Right forelimb (tissue), 1 donor: Measurements from ENCODE around the gene PLSCR1.
"Not testable (repeated sequence)": the region's sequence is repeated elsewhere in the genome, so short reads cannot be mapped to it uniquely, and the experiment has no call there.

Experiments used
- DNase-seq: peaks from one replicate; pipeline ENCODE4 v3.0.0-alpha.2; 2018

Gene PLSCR1

DNA sequence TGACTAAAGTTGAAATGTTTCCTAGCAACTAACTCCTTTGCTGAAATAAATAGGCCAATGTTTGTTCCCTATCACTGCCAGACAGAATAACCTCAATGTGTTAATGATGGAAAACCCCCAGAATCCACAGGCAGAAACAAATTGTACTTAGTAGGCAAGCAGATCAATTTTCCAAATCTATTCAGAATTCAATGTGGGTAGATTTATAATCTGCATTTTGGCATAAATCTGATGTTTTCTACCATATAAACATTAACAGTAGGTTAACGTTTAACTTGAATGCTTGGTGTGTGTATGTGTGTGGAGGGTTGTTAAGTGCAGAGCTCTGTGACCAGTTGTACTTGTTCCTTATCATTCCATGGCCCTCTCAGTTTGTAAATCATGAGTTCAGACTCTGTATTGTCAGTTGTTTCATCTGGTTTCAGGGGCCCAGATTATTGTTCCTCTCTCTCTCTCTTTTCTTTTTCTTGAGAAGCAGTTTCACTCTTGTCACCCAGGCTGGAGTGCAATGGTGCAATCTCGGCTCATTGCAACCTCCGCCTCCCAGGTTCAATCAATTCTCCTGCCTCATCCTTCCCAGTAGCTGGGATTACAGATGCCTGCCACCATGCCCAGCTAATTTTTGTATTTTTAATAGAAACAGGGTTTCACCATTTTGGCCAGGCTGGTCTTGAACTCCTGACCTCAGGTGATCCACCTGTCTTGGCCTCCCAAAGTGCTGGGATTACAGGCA, 32.8 kb downstream of the PLSCR1 start:
- DNase-seq: no peak

DNA sequence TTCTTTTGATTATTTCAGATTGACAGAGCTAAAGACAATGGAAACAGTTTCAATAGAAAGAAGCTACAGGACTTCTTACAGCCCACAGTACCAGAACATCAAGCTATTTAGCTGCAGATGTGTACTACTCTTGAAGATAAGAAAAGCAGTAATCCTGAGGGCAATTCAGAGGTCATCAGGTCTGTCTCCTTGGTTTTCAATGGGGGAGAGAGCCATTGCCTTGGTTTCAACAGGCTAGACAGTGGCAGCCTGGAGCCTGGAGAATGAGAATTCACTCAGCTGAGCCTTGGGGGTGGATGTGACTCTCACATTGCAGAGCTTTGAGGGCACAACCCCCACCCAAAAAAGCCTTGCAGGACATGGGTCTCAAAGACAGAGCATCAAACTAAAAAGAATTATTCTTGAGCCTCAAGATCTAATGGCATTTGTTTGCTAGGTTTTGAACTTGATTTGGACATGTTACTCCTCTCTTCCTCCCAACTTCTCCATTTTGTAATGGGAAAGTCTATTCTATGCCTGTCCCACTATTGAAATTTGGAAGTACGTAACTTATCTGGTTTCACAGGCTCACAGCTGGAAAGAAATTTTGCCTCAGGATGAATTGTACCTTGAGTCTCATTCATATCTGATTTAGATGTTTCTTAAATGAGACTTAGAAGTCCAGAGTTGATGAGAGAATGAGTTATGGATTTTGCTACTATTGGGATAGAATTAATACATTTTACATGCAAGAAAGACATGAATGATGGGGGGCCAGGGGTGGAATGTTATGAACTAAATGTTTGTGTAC, 36.9 kb downstream of the PLSCR1 start:
- DNase-seq: no peak

DNA sequence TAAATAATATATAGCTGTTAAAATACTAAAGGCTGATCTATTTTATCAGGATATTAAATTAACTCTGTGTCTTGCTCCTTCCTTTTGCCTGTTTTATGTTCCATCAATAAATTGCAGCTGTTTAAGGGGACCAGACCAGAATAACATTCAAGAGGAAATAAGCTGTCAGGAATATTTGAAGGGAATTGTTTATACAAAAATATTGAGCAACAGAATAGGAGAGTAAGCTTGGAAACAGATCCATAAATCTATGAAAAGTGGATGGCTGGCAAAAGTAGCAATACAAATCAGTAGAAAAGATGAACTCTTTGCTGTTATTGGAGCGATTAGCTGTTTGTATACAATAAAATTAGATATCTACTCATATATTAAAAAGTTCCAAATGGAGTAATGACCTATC, 38.9 kb downstream of the PLSCR1 start:
- DNase-seq: no peak

DNA sequence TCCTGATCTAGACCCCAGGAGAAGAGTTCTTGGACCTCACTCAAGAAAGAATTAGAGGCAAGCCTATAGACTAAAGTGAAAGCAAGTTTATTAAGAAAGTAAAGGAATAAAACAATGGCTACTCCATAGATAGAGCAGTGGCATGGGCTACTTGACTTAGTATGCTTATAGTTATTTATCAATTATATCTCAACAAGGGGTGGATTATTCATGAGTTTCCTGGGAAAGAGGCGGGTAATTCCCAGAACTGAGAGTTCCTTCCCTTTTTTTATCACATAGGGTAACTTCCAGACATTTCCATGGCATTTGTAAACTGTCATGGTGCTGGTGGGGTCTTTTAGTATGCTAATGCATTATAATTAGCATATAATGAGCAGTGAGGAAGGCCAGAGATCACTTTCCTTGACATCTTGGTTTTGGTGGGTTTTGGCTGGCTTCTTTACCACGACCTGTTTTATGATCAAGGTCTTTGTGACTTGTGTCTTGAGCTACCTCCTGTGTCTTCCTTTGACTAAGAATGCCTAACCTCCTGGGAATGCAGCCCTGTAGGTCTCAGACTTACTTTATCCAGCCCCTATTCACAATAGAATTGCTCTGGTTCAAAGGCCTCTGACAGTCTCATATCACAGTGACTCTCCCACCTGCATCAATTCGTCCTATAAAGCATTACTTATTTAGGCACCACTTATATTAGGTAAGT, 39.8 kb downstream of the PLSCR1 start:
- no peak for DNase-seq

DNA sequence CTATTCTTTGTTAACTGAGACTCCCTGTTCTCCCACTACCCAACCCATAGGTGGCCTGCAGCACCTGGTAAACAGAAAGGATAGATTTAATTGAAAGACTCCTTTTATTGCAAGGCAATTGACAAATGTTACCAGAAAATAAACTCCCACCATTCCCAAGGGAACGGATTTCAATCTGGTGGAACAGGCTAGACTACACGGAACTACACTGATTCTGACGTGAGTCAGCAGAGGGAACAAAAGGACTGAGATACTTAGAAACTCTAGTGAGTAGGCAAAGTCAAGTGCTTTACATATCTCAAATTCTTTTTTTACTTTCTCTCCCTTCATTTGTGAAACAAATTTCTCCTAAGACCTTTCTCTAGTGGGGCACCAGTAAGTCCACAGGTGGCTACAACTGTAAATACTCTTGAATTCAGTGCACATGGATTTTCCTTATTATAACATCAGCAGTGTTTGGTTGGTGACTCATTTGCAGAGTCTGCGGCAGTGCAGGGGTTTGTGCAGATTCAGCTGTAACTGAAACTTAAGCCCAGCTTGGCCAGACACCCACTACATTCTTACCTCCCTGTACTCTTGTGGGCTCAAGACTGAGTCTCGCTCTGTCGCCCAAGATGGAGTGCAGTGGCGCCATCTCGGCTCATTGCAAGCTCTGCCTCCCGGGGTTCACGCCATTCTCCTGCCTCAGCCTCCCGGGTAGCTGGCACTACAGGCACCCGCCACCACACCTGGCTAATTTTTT, 40.8 kb downstream of the PLSCR1 start:
- no peak for DNase-seq

DNA sequence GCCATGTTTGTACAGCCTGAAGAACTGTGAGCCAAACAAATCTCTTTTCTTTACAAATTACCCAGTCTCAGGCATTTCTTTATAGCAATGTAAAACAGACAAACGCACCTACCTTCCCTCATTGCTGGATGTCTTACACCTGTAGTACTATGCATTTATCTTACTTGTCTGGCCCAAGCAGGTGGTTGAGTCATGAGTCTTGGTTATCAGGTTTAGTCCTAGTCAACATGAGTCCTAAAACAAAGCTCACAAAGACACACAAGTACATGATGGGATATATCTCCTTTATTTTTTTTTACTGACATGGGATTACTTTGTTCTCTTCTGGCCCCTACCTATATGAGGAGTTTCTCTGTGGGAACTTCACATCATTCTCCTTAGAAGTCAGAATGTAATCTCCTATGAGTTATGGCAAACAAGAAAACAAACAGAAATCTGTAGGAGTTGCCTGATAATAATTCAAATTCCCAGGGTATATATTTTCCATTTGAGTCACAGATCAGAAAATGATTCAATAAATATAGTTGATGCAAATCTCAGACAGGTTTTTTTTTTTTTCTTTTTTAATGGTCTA, 41.4 kb downstream of the PLSCR1 start:
- no peak for DNase-seq

DNA sequence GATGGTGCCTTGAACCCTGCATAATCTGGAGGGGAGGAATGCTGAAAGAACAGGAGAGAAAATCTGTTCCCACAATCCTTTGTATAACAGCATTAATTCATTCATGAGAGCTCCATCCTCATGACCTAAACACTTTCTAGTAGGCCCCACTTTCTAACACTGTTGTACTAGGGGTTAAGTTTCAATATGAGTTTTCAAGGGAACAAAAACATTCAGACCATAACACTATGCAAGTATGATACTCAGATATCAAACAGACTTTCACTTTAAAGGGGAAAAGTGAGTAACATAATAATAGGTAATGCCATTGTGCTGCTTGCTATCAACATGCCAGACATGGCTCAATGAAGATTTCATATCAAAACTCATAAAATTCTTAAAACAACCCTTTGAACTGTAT, 42.7 kb downstream of the PLSCR1 start:
- DNase-seq: no peak

DNA sequence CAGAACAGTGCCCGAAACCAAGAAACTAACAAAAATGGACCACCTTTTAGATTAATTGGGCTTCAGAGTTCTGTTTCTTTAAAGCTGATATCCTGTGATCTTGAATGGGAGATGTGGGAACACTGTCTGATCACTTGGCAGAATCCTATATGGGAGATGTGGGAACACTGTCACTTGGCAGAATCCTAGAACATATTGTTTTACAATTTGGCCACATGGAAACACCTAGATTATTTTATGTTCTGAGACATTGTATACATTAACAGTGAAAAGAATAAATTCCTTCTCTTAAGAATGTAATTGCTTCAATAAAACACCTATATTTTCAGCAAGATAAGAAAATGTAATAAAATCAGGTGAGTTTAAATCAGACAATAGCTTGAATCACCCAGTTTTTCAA, 44.7 kb downstream of the PLSCR1 start:
- DNase-seq: no peak

DNA sequence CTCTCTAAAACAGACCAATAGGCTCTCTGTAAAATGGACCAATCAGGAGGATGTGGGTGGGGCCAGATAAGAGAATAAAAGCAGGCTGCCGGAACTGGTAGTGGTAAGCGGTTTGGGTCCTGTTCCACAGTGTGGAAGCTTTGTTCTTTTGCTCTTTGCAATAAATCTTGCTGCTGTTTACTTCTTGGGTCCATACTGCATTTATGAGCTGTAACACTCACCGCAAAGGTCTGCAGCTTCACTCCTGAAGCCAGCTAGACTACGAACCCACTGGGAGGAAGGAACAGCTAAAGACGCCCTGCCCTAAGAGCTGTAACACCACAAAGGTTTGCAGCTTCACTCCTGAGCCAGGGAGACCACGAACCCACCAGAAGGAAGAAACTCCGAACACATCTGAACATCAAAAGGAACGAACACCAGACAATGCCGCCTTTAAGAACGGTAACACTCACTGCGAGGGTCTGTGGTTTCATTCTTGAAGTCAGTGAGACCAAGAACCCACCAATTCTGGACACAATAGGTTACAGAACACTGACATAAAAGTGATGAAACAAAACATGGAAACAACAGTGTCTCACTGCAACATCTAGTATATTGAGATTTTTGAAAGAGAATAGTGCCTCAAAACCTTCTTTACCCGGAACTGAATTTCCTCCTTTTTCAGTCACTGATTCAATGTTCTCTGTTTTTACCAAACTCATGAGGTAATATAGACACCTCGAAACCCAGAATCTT, 46.2 kb downstream of the PLSCR1 start:
- DNase-seq: no peak

DNA sequence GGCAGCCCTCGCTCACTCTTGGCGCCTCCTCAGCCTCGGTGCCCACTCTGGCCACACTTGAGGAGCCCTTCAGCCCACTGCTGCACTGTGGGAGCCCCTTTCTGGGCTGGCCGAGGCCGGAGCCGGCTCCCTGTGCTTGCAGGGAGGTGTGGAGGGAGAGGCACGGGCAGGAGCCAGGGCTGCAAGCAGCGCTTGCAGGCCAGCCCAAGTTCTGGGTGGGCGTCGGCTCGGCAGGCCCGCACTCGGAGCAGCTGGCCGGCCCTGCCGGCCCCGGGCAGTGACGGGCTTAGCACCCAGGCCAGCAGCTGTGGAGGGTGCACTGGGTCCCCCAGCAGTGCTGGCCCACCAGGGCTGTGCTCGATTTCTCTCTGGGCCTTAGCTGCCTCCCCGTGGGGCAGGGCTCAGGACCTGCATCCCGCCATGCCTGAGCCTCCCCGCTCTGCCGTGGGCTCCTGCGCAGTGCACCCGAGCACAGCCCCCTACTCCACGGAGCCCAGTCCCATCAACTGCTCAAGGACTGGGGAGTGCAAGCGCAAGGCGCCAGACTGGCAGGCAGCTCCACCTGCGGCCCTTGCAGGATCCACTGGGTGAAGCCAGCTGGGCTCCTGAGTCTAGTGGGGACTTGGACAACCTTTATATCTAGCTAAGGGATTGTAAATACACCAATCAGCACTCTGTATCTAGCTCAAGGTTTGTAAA, 47.1 kb downstream of the PLSCR1 start:
- not testable (repeated sequence) for DNase-seq

DNA sequence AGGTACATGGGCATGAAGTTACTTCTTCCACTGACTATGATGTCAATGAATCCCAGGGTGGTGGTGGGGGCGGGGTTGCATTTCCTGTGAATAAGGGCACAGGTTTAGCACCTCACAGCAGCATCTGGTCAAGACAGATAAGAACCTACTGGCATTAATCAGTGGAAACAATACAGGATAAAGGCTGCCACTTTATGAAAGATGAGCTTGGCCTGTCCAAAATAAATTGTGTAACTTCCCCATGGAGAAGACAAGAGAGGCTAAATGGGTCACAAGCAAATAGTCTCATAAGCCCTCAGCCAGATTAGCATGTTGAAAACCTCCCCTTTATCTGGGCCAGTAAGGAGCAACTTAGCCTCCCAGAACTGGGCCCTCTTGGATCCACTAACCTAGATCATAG, 47.7 kb downstream of the PLSCR1 start:
- DNase-seq: no peak

DNA sequence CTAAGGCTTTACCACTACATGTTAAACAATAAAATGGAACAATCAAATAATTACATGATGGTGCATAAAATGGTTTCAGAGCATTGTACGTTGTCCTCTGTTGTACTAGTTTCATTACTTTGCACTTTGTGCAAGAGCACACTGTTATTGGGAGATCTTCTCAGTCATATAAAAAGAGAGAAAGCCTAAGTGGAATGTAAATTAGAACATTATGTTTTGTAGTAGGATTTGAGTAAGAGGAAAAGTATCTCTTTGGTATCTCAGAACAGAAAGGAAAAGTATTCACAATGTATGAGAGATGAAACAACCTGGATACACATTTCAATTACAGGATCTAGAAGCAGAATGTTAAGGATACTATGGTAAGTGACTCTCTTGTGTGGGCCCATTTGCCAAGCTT, 48.2 kb downstream of the PLSCR1 start:
- no peak for DNase-seq

DNA sequence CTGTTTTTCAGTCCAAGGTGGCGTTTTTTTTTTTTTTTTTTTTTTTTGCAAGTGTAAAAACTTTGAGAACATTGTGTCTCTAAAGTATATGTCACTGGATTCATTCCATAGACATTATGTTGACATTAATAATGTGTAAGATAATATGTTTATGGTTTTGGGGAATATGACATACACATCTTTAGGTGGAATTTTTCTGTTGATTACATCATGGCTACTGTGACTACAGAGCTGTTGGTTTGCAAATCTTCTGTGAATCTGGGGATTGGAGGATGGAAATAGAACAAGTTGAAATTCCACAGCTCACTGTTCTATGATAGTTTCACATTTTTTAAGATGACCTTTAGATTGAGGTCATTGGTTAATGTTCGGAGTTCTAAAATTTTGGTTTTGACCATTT, 50.6 kb downstream of the PLSCR1 start:
- DNase-seq: no peak

DNA sequence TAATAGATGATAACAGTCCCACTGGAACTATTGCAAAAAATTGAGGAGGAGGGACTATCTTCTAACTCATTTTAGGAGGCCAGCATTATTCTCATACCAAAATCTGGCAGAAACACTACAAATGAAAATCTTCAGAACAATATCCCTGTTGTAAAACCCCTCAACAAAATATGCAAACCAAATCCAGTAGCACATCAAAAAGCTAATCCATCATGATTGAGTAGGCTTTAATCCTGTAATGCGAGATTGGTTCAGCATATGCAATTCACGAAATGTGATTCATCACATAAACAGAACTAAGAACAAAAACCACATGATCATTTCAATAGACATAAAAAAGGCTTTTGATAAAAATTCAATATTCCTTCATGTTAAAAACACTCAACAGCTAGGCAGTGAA, 51.2 kb downstream of the PLSCR1 start:
- no peak for DNase-seq

DNA sequence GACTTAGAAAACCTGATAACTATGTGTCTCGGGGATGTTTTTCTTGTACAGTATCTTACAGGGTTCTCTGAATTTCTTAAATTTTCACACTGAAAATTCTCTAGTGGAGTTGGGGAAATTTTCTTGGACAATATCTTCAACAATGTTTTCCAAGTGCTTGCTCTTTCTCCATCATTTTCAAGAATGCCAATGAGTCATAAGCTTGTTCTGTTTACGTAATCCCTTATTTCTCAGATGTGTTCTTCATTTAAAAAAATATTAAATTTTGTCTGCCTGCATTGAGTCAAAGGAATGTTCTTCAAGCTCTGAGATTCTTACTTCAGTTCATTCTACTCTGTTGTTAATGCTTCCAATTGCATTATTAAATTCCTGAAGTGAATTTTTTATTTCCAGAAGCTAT, 53.1 kb downstream of the PLSCR1 start:
- no peak for DNase-seq

DNA sequence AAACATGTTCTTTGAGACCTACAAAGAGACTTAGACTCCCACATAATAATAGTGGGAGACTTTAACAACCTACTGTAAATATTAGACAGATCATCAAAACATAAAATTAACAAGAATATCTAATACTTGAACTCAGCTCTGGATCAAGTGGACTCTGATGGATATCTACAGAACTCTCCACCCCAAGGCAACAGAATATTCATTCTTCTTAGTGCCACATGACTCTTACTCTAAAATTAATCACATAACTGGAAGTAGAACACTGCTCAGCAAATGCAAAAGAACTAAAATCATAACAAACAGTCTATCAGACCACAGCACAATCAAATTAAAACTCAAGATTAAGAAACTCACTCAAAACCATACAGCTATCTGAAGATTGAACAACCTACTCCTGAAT, 59.1 kb downstream of the PLSCR1 start:
- DNase-seq: no peak

DNA sequence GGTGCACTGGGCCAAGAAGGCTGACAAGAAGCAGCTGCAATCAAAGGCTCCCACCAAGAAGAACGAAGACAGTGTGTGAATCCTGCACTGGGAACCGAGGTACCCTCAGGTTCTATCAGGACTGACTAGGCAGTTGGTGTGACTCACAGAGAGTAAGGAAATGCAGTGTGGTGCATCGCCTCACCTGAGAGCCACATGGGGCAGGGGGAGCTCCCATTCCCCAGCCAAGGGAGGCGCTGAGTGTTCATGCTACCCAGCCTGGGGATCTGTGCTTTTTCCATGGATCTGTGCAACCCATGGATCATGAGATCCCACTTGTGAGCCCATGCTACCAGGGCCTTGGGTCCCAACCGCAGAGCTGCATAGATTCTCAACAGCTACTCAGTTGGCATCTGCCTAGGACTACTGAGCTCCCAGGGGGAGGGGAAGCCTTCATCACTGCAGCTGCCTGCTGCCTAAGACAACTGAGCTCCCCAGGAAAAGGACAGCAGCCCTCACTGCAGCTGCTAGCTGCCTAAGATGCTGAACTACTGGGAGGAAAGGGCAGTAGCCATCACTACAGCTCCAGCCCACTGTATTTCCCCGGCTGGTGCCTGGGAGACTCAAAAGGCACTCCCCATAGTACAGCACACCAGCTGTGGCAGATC, 68.2 kb downstream of the PLSCR1 start:
- no peak for DNase-seq

DNA sequence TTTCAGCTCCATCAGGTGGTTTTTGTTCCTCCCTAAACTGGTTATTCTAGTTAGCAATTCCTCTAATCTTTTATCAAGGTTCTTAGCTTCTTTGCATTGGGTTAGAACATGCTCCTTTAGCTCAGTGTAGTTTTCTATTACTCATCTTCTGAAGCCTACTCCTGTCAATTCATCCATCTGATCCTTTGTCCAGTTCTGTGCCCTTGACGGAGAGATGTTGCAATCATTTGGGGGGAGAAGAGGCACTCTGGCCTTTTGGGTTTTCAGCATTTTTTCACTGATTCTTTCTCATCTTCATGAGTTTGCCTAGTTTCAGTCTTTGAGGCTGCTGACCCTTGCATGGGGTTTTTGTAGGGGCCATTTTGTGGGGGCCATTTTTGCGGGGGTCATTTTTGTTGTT, 69.4 kb downstream of the PLSCR1 start:
- DNase-seq: not testable (repeated sequence)

DNA sequence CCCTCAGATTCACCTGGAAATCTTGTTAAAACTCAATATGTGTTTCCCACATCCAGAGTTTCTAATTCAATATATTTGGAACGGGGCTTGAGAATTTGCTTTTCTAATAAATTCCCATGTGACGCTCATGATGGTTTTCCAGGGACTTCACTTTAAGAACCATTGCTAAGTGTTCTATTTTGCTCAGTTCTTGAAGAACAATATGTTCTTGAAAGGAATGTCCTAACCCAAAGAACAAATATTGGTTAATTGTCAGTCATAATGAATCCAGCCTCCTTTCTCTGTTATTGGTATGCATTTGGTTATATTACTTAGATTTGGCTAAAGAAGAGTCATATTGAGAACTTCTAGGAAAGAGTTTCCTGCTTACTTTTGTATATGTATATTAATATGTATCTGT, 70.7 kb downstream of the PLSCR1 start:
- DNase-seq: no peak

DNA sequence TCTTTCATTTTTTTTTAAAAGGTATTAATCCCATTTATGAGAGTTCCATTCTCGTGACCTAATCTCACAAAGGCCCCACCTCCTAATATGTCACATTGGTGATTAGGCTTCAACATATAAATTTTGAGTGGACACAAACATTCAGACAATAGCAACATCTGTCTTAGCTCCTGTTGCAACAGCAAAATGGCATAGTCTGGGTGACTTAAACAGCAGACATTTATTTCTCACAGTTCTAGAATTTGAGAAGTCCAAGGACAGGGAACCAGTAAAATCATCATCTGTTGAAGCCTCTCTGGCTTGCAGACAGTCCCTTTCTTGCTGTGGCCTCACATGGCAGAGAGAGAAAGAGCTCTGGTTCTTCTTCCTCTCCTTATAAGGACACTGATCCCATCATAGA, 71.8 kb downstream of the PLSCR1 start:
- no peak for DNase-seq

DNA sequence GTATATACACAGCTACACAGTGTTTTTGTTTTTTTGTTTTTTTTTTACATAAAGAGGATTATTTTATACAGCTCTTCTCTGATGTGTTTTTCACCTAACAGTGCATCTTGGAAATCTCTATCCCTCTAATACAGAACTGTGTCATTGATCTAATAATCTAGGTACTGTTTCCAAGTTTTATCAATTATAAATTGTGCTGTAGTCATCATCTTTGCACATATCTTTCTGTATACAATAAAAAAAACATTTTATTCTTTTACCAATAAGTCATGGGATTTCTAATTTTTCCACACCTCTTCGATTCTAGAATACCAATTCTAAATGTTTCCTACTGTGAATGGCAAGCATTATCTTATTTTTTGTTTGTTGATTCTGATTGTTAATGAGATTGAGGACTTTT, 73.4 kb downstream of the PLSCR1 start:
- no peak for DNase-seq
